ENCODE measurements around the gene PKHD1. TPM values are rescaled to one million over a fixed set of nuclear protein-coding genes. Genes with fewer than 3 reads are reported as not detected.

PKHD1 gene
- total RNA-seq, 1 experiment from 2014 or later, result 0.09 TPM

- Histone ChIP-seq H3K18ac (ENCODE audit: insufficient read length, low read depth, low read length) (no peak overlapping the region), H2AK5ac (ENCODE audit: insufficient read length, low read length) (no peak overlapping the region), H3K23me2 (ENCODE audit: insufficient read length, low read depth, low read length, poor library complexity, severe bottlenecking) (no peaks in the 10 kb centered on the region), H2BK20ac (ENCODE audit: low read depth, low read length, poor library complexity, severe bottlenecking) (no peak overlapping the region), H3K9ac (ENCODE audit: extremely low read depth, insufficient read length, low read length) (no peak overlapping the region), H3T11ph (ENCODE audit: low read length) (no peak overlapping the region), H3K23ac (ENCODE audit: insufficient read length, low read depth, low read length) (no peak overlapping the region), H3K27me3 (ENCODE audit: insufficient read depth, low read length) (no peaks in the 10 kb centered on the region), H2BK12ac (ENCODE audit: insufficient read length, low read depth, low read length) (no peak overlapping the region), H3K9me3 (ENCODE audit: control insufficient read depth, low read depth, low read length) (no peaks in the 10 kb centered on the region), H3K4ac (ENCODE audit: low read depth, low read length) (no peak overlapping the region), H2AFZ (ENCODE audit: low read length) (no peak overlapping the region), H3K4me1 (ENCODE audit: insufficient read depth, low read length) (no peaks in the 10 kb centered on the region; the same call in 1 of the 2 replicates), H4K8ac (replicated peaks; ENCODE audit: insufficient read length, low read depth, low read length) (no peak overlapping the region), H4K5ac (ENCODE audit: insufficient read length, low read depth, low read length) (no peak overlapping the region), H3K4me2 (ENCODE audit: insufficient read depth, insufficient read length, low read length) (no peak overlapping the region), H3K14ac (ENCODE audit: insufficient read depth, low read length) (no peak overlapping the region), H3K79me1 (ENCODE audit: insufficient read depth, low read depth, low read length, poor library complexity, severe bottlenecking) (no peaks in the 10 kb centered on the region), H4K20me1 (ENCODE audit: control insufficient read depth, insufficient read depth, insufficient read length) (no peaks in the 10 kb centered on the region), H2BK5ac (ENCODE audit: insufficient read length, low read length) (no peak overlapping the region), H3K79me2 (ENCODE audit: insufficient read depth, low read length) (no peaks in the 10 kb centered on the region), H3K27ac (ENCODE audit: insufficient read length, low read depth, low read length) (no peak overlapping the region), H2BK120ac (ENCODE audit: low read depth, low read length, poor library complexity, severe bottlenecking) (no peak overlapping the region), H4K91ac (ENCODE audit: insufficient read length, low read depth, low read length) (no peak overlapping the region), H2BK15ac (ENCODE audit: low read depth, low read length) (no peak overlapping the region), H3K56ac (ENCODE audit: insufficient read length, low read depth, low read length) (no peak overlapping the region)
- Mint-ChIP-seq H3K27ac (no peak overlapping the region), H3K4me3 (no peak overlapping the region), H3K4me1 (peaks cover 9 to 16% of the 10 kb centered on the region in 2 experiments), H3K9me3 (no peaks in the 10 kb centered on the region), H3K36me3 (ENCODE audit: insufficient read depth in 1 of 3, low read depth in 3 of 3) (no peaks in the 10 kb centered on the region), H3K27me3 (ENCODE audit: low read depth) (no peaks in the 10 kb centered on the region)
- no CpG with 5 or more reads among the region's 1 CpG for WGBS (ENCODE audit: extremely low coverage, insufficient read length, low lambda C conversion rate)
- no peak for DNase-seq
- no peak for TF ChIP-seq CTCF (conservative IDR thresholded peaks at IDR 0.05)
Measured at GRCh38 chr6:51865996-51866395, 221.4 kb downstream of the PKHD1 start.
